ENCODE data around the gene HOXB1. TPM values are rescaled to one million over a fixed set of nuclear protein-coding genes. Genes with fewer than 3 reads are reported as not detected.

HOXB1 gene
- polyA plus RNA-seq, 1 of the 3 experiments (the other 2 are of a cell fraction): not detected

DNA sequence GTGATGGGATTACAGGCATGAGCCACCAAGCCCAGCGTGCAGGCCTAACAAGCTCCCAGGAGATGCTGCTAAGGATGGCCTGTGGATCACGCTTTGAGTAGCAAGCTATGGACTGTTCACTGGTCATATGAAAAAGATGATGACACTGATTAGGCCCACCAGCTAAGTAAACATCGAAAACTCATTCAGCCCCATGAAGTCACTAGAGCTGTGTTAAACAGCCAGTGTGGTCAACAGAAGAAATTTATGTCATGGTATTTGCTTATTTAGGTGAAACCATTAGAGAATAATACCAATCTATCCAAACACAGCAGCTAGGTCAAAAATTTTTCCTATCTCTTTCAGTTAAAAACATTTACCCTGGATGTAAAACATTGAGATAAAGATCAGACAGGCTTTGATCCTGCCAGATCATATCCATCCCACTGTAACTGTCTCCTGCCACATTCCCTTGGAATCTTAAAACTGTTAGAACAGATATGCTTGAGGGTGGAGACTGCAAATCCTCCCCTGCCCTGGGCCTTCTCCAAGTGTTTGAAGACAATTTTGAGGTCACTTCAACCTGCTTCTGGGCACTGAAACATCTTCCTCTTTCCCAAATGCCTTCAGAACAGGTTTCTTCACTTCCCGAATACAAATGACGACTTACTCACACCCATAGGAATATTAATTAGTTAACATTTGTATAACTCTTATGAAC is 30.9 kb downstream of the HOXB1 start (continued):
- TF ChIP-seq, protein P1, sequence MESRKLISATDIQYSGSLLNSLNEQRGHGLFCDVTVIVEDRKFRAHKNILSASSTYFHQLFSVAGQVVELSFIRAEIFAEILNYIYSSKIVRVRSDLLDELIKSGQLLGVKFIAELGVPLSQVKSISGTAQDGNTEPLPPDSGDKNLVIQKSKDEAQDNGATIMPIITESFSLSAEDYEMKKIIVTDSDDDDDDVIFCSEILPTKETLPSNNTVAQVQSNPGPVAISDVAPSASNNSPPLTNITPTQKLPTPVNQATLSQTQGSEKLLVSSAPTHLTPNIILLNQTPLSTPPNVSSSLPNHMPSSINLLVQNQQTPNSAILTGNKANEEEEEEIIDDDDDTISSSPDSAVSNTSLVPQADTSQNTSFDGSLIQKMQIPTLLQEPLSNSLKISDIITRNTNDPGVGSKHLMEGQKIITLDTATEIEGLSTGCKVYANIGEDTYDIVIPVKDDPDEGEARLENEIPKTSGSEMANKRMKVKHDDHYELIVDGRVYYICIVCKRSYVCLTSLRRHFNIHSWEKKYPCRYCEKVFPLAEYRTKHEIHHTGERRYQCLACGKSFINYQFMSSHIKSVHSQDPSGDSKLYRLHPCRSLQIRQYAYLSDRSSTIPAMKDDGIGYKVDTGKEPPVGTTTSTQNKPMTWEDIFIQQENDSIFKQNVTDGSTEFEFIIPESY (IDR thresholded peaks at IDR 0.05; ENCODE audit: borderline replicate concordance, low read depth): no peak
- no peak for TF ChIP-seq RFX5 (IDR thresholded peaks at IDR 0.05; ENCODE audit: low read length)
- no peak for TF ChIP-seq RXRA (IDR thresholded peaks at IDR 0.05; ENCODE audit: borderline replicate concordance, low read depth)
- TF ChIP-seq EP300 (IDR thresholded peaks at IDR 0.05; ENCODE audit: borderline replicate concordance in 1 of 2, low read depth in 1 of 2, low read length in 1 of 2): no peak
- no peak for TF ChIP-seq EZH2phosphoT487 (IDR thresholded peaks at IDR 0.05; ENCODE audit: borderline replicate concordance, low read depth)

- H3K9me3 ChIP-seq: no peaks in the 10 kb centered on the region
- H4K20me1 ChIP-seq (ENCODE audit: insufficient read depth): no peaks in the 10 kb centered on the region
- H3K27me3 ChIP-seq (ENCODE audit: insufficient read depth): peaks cover 59% of the 10 kb centered on the region
- no peak for DNase-seq
- CTCF ChIA-PET: interaction anchor here (1.0 to 1.5 kb wide), 2 partner anchors 94 to 119 kb away, joined by 3 read pairs; no protein-coding TSS in a partner anchor
- 91% methylated on average over 3 of the region's 3 CpGs for WGBS (ENCODE audit: low lambda C conversion rate)
- no peak overlapping the region for H2AFZ ChIP-seq (ENCODE audit: low read depth)
- no peak overlapping the region for H3K27ac ChIP-seq (ENCODE audit: low read depth in 2 of 2, low read length in 1 of 2)
- H3K9me2 ChIP-seq: no peaks in the 10 kb centered on the region
- no peaks in the 10 kb centered on the region for H3K36me3 ChIP-seq (replicated peaks in 1 of 2; ENCODE audit: control insufficient read depth in 1 of 2, insufficient read depth in 2 of 2, low read length in 1 of 2)
- no peak overlapping the region for H3K4me2 ChIP-seq
- TF ChIP-seq MXI1 (IDR thresholded peaks at IDR 0.05; ENCODE audit: low read depth, low read length) (no peak), YY1 (IDR thresholded peaks at IDR 0.05; ENCODE audit: low read depth) (no peak), CHD2 (IDR thresholded peaks at IDR 0.05; ENCODE audit: low read length, partially characterized antibody) (no peak), POLR2AphosphoS5 (IDR thresholded peaks at IDR 0.05; ENCODE audit: low read depth, low read length) (no peak), TCF12 (IDR thresholded peaks at IDR 0.05) (no peak), JUND (IDR thresholded peaks at IDR 0.05) (no peak), TEAD4 (IDR thresholded peaks at IDR 0.05; ENCODE audit: borderline replicate concordance, insufficient read depth) (no peak), USF2 (IDR thresholded peaks at IDR 0.05; ENCODE audit: borderline replicate concordance, low read depth, low read length) (no peak), FOSL2 (IDR thresholded peaks at IDR 0.05; ENCODE audit: borderline replicate concordance, low read depth) (no peak), ELF1 (IDR thresholded peaks at IDR 0.05) (no peak), SIN3A (IDR thresholded peaks at IDR 0.05; ENCODE audit: borderline replicate concordance, low read depth, low read length) (no peak), SMC3 (IDR thresholded peaks at IDR 0.05; ENCODE audit: low read depth, low read length) (no peak), RCOR1 (IDR thresholded peaks at IDR 0.05; ENCODE audit: low read length) (no peak), RAD21 (IDR thresholded peaks at IDR 0.05; ENCODE audit: low read length) (no peak), EZH2phosphoT487 (IDR thresholded peaks at IDR 0.05; ENCODE audit: borderline replicate concordance, low read depth) (no peak), RFX5 (IDR thresholded peaks at IDR 0.05; ENCODE audit: low read length) (no peak)
- TF ChIP-seq, protein P2, sequence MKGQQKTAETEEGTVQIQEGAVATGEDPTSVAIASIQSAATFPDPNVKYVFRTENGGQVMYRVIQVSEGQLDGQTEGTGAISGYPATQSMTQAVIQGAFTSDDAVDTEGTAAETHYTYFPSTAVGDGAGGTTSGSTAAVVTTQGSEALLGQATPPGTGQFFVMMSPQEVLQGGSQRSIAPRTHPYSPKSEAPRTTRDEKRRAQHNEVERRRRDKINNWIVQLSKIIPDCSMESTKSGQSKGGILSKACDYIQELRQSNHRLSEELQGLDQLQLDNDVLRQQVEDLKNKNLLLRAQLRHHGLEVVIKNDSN (IDR thresholded peaks at IDR 0.05; ENCODE audit: borderline replicate concordance, low read depth): no peak
- TF ChIP-seq, protein P3, sequence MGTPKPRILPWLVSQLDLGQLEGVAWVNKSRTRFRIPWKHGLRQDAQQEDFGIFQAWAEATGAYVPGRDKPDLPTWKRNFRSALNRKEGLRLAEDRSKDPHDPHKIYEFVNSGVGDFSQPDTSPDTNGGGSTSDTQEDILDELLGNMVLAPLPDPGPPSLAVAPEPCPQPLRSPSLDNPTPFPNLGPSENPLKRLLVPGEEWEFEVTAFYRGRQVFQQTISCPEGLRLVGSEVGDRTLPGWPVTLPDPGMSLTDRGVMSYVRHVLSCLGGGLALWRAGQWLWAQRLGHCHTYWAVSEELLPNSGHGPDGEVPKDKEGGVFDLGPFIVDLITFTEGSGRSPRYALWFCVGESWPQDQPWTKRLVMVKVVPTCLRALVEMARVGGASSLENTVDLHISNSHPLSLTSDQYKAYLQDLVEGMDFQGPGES (IDR thresholded peaks at IDR 0.05; ENCODE audit: low read depth, low read length): no peak
- TF ChIP-seq, protein P4, sequence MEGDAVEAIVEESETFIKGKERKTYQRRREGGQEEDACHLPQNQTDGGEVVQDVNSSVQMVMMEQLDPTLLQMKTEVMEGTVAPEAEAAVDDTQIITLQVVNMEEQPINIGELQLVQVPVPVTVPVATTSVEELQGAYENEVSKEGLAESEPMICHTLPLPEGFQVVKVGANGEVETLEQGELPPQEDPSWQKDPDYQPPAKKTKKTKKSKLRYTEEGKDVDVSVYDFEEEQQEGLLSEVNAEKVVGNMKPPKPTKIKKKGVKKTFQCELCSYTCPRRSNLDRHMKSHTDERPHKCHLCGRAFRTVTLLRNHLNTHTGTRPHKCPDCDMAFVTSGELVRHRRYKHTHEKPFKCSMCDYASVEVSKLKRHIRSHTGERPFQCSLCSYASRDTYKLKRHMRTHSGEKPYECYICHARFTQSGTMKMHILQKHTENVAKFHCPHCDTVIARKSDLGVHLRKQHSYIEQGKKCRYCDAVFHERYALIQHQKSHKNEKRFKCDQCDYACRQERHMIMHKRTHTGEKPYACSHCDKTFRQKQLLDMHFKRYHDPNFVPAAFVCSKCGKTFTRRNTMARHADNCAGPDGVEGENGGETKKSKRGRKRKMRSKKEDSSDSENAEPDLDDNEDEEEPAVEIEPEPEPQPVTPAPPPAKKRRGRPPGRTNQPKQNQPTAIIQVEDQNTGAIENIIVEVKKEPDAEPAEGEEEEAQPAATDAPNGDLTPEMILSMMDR (IDR thresholded peaks at IDR 0.05): no peak
- TF ChIP-seq, protein P1 (IDR thresholded peaks at IDR 0.05; ENCODE audit: borderline replicate concordance, low read depth): no peak
- POLR2A ChIA-PET: no interaction called here
- no peaks in the 10 kb centered on the region for H3K4me1 ChIP-seq (ENCODE audit: control insufficient read depth in 1 of 2, insufficient read depth in 2 of 2, low read depth in 1 of 2, low read length in 1 of 2)
- no peak overlapping the region for H3K4me3 ChIP-seq (ENCODE audit: low read depth in 2 of 2, low read length in 1 of 2)
- H3K9ac ChIP-seq: no peak overlapping the region
- no peaks in the 10 kb centered on the region for H3K79me2 ChIP-seq (ENCODE audit: insufficient read depth)
- peaks cover 5% of the 10 kb centered on the region for H3F3A ChIP-seq (replicated peaks; ENCODE audit: insufficient read depth)
Measured at GRCh38 chr17:48499248-48499647, 31.6 kb downstream of the HOXB1 start.

Measured in SK-N-SH (cell line).